Measurements from ENCODE around the gene ZMIZ1.

Gene ZMIZ1

GRCh38 chr10:79070606-79071395 is 2.0 kb downstream of the ZMIZ1 start:
- FAIRE-seq (no peak), DNase-seq (ENCODE audit: insufficient read length, low spot score) (peak; percentile 85)
- peak; percentile 20; the same call in 1 of the 2 replicates for TF ChIP-seq POLR2A (IDR thresholded peaks at IDR 0.05; ENCODE audit: low read depth, low read length)

- no peak for TF ChIP-seq POLR2A (IDR thresholded peaks at IDR 0.05; ENCODE audit: low read depth, low read length)
- FAIRE-seq = no peak
- DNase-seq (ENCODE audit: insufficient read length, low spot score) = no peak
Measured at GRCh38 chr10:79071396-79071923, 2.7 kb downstream of the ZMIZ1 start.

GRCh38 chr10:79072041-79072441 is 3.3 kb downstream of the ZMIZ1 start:
- DNase-seq (ENCODE audit: insufficient read length, low spot score) = no peak
- no peak for TF ChIP-seq POLR2A (IDR thresholded peaks at IDR 0.05; ENCODE audit: low read depth, low read length)
- no peak for FAIRE-seq

- TF ChIP-seq POLR2A (IDR thresholded peaks at IDR 0.05; ENCODE audit: low read depth, low read length) = no peak
- FAIRE-seq = no peak
Measured at GRCh38 chr10:79072994-79073645, 4.4 kb downstream of the ZMIZ1 start.

GRCh38 chr10:79073784-79074432 is 5.1 kb downstream of the ZMIZ1 start:
- no peak for FAIRE-seq
- TF ChIP-seq POLR2A (IDR thresholded peaks at IDR 0.05; ENCODE audit: low read depth, low read length) = no peak
- no peak for DNase-seq (ENCODE audit: insufficient read length, low spot score)

More at GRCh38 chr10:79072994-79073645, 4.4 kb downstream of the ZMIZ1 start:
- no peak for DNase-seq (ENCODE audit: insufficient read length, low spot score)

- FAIRE-seq = no peak
- DNase-seq (ENCODE audit: insufficient read length, low spot score) = no peak
- no peak for TF ChIP-seq POLR2A (IDR thresholded peaks at IDR 0.05; ENCODE audit: low read depth, low read length)
Measured at GRCh38 chr10:79074732-79075131, 6.0 kb downstream of the ZMIZ1 start.

- no peak for DNase-seq (ENCODE audit: insufficient read length, low spot score)
- no peak for TF ChIP-seq POLR2A (IDR thresholded peaks at IDR 0.05; ENCODE audit: low read depth, low read length)
- FAIRE-seq = no peak
Measured at GRCh38 chr10:79075418-79075817, 6.7 kb downstream of the ZMIZ1 start.

- FAIRE-seq = no peak
- no peak for TF ChIP-seq POLR2A (IDR thresholded peaks at IDR 0.05; ENCODE audit: low read depth, low read length)
- no peak for DNase-seq (ENCODE audit: insufficient read length, low spot score)
Measured at GRCh38 chr10:79077488-79078173, 8.9 kb downstream of the ZMIZ1 start.

GRCh38 chr10:79078367-79079053 is 9.7 kb downstream of the ZMIZ1 start:
- DNase-seq (ENCODE audit: insufficient read length, low spot score) (no peak), FAIRE-seq (no peak)
- TF ChIP-seq POLR2A (IDR thresholded peaks at IDR 0.05; ENCODE audit: low read depth, low read length) = no peak

GRCh38 chr10:79079054-79079397 is 10.3 kb downstream of the ZMIZ1 start:
- TF ChIP-seq POLR2A (IDR thresholded peaks at IDR 0.05; ENCODE audit: low read depth, low read length) = no peak
- FAIRE-seq (no peak), DNase-seq (ENCODE audit: insufficient read length, low spot score) (peak; percentile 61)

- DNase-seq (ENCODE audit: insufficient read length, low spot score) = peak; percentile 88
- TF ChIP-seq POLR2A (IDR thresholded peaks at IDR 0.05; ENCODE audit: low read depth, low read length) = no peak
- no peak for FAIRE-seq
Measured at GRCh38 chr10:79079490-79080355, 11.0 kb downstream of the ZMIZ1 start.

- TF ChIP-seq POLR2A (IDR thresholded peaks at IDR 0.05; ENCODE audit: low read depth, low read length) = no peak
- DNase-seq (ENCODE audit: insufficient read length, low spot score) (peak; percentile 56), FAIRE-seq (peak; percentile 11)
Measured at GRCh38 chr10:79081353-79082034, 12.7 kb downstream of the ZMIZ1 start.
